Measurements from ENCODE around the gene LIPK. TPM values are rescaled to one million over a fixed set of nuclear protein-coding genes. Genes with fewer than 3 reads are reported as not detected.

Gene LIPK
- total RNA-seq (2016; rRNA removed; fragmentation: Illumina TruSeq; extraction: Trizol), result not detected in 2 replicates
- not detected in 2 replicates for total RNA-seq (2016; cell fraction: cytosol; rRNA removed; fragmentation: Illumina TruSeq; extraction: Trizol; ENCODE audit: low read depth)
- total RNA-seq (2016; cell fraction: insoluble cytoplasmic fraction; rRNA removed; fragmentation: Illumina TruSeq; extraction: Trizol), result not detected in 2 replicates
- total RNA-seq (2016; cell fraction: membrane; rRNA removed; fragmentation: Illumina TruSeq; extraction: Trizol), result not detected in 2 replicates
- not detected in 2 replicates for total RNA-seq (2016; cell fraction: nucleus; rRNA removed; fragmentation: Illumina TruSeq; extraction: Trizol)
- not detected in 2 replicates for polyA plus RNA-seq (2011; rRNA removed)
- polyA plus RNA-seq (2011; cell fraction: cytosol; rRNA removed), result not detected in 2 replicates
- not detected in 2 replicates for polyA plus RNA-seq (2011; cell fraction: nucleus; rRNA removed)
- polyA plus RNA-seq (2012), result not detected in 2 replicates
- polyA plus RNA-seq (2016; cell fraction: cytosol; fragmentation: Illumina TruSeq; extraction: Trizol; ENCODE audit: low read depth), result not detected in 2 replicates
- not detected in 2 replicates for polyA plus RNA-seq (2016; cell fraction: insoluble cytoplasmic fraction; fragmentation: Illumina TruSeq; extraction: Trizol; ENCODE audit: low read depth)
- not detected in 2 replicates for polyA plus RNA-seq (2016; cell fraction: membrane; fragmentation: Illumina TruSeq; extraction: Trizol; ENCODE audit: low read depth)
- polyA plus RNA-seq (2016; cell fraction: nucleus; fragmentation: Illumina TruSeq; extraction: Trizol; ENCODE audit: insufficient read depth, low read depth), result not detected in 2 replicates
- not detected in 2 replicates for polyA minus RNA-seq (2011; rRNA and poly(A)+ RNA removed; ENCODE audit: low replicate concordance)
- polyA minus RNA-seq (2011; cell fraction: cytosol; rRNA and poly(A)+ RNA removed), result not detected in 2 replicates
- not detected in 2 replicates for polyA minus RNA-seq (2011; cell fraction: nucleus; rRNA and poly(A)+ RNA removed)
- Bru-seq, nascent RNA, result not detected
- BruChase-seq, experiment 1, labeled RNA remaining after a 6-hour chase, result not detected
- not detected for BruChase-seq, experiment 2, labeled RNA remaining after a 2-hour chase
- long read RNA-seq, experiment 1, result 0 reads
- long read RNA-seq, experiment 2, result 0 reads

DNA sequence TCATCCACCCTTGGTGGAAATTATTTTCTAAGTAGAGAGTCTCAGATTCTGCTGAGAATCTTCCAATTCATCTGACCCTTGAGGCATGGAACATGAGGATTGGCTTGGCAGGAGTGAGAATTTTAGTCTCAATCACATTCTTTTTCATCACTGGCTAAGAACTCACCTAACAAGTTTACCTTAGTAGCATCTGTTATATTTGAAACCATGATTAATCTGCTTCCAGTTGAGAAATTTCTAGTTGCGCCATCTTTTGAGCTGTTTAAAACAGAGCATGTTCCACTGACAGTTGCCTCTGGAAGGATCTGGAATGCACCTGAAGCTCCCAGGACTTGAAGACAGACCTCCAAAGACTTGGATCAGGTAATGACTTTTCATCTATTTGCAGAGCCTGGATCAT, at the start of gene LIPK:
TSS of gene LIPK (plus strand) at position 292 of the 400 bp plus-strand sequence. CDS start 18,295 bp downstream, outside the sequence.
- in situ Hi-C loops (cut with HindIII; ENCODE audit: extremely low pct_ligation_motif_present, low pct_unique_long_range_greater_than_20kb), result no loop called here

More for the DNA sequence above, at the start of gene LIPK:
- Histone ChIP-seq H3K9me3 (ENCODE audit: low read length) (no peaks in the 10 kb centered on the region), H3K27ac (ENCODE audit: extremely low read length, insufficient read depth, low read length) (no peak within 1 kb of the TSS), H3K4me3 (replicated peaks in 1 of 3; ENCODE audit: insufficient read depth in 1 of 3, low read depth in 2 of 3, low read length in 3 of 3) (no peak within 1 kb of the TSS), H3K36me3 (replicated peaks in 1 of 2; ENCODE audit: control insufficient read depth in 1 of 2, insufficient read depth in 2 of 2, low read length in 2 of 2) (no peaks in the 10 kb centered on the region), H3K4me2 (ENCODE audit: low read depth, low read length) (no peak within 1 kb of the TSS), H3K4me1 (ENCODE audit: insufficient read depth, low read length) (peaks cover 14% of the 10 kb centered on the region), H3K9ac (ENCODE audit: insufficient read depth, low read depth, low read length) (no peak within 1 kb of the TSS), H2AFZ (ENCODE audit: low read length) (no peak within 1 kb of the TSS), H3K27me3 (ENCODE audit: control insufficient read depth in 1 of 2, insufficient read depth in 2 of 2, low read length in 2 of 2) (no peaks in the 10 kb centered on the region), H3K79me2 (ENCODE audit: insufficient read depth, low read length) (no peaks in the 10 kb centered on the region), H4K20me1 (ENCODE audit: insufficient read depth, low read length) (no peaks in the 10 kb centered on the region)
- FAIRE-seq, result no peak
- no peak for DNase-seq (ENCODE audit: low spot score)
- 53% methylated on average over 1 of the region's 1 CpG for WGBS (ENCODE audit: low lambda C conversion rate)
- ChIA-PET POLR2A (no interaction called here), CTCF (ENCODE audit: low intra/inter-chr PET ratio, low total read pairs) (no interaction called here)
- no peak for TF ChIP-seq ZNF782 (CRISPR knock-in tag; IDR thresholded peaks at IDR 0.05; ENCODE audit: borderline replicate concordance)
- no peak for TF ChIP-seq PAX8 (CRISPR knock-in tag; IDR thresholded peaks at IDR 0.05; ENCODE audit: borderline replicate concordance)
- TF ChIP-seq ZZZ3 (CRISPR knock-in tag; IDR thresholded peaks at IDR 0.05; ENCODE audit: borderline replicate concordance), result no peak
- TF ChIP-seq SNAI1 (CRISPR knock-in tag; IDR thresholded peaks at IDR 0.05; ENCODE audit: borderline replicate concordance), result no peak
- TF ChIP-seq KDM1A (CRISPR knock-in tag; IDR thresholded peaks at IDR 0.05), result no peak
- no peak for TF ChIP-seq PLSCR1 (CRISPR knock-in tag; IDR thresholded peaks at IDR 0.05; ENCODE audit: borderline replicate concordance)
- TF ChIP-seq GTF2F1 (IDR thresholded peaks at IDR 0.05; ENCODE audit: low read length), result no peak
- TF ChIP-seq IRF2 (CRISPR knock-in tag; IDR thresholded peaks at IDR 0.05), result no peak
- no peak for TF ChIP-seq NFE2L1 (CRISPR knock-in tag; IDR thresholded peaks at IDR 0.05; ENCODE audit: borderline replicate concordance)
- TF ChIP-seq ZNF674 (CRISPR knock-in tag; IDR thresholded peaks at IDR 0.05; ENCODE audit: low read depth), result no peak
- TF ChIP-seq DMAP1 (CRISPR knock-in tag; IDR thresholded peaks at IDR 0.05), result no peak
- TF ChIP-seq JARID2 (CRISPR knock-in tag; IDR thresholded peaks at IDR 0.05; ENCODE audit: insufficient replicate concordance), result no peak
- TF ChIP-seq, protein P1, sequence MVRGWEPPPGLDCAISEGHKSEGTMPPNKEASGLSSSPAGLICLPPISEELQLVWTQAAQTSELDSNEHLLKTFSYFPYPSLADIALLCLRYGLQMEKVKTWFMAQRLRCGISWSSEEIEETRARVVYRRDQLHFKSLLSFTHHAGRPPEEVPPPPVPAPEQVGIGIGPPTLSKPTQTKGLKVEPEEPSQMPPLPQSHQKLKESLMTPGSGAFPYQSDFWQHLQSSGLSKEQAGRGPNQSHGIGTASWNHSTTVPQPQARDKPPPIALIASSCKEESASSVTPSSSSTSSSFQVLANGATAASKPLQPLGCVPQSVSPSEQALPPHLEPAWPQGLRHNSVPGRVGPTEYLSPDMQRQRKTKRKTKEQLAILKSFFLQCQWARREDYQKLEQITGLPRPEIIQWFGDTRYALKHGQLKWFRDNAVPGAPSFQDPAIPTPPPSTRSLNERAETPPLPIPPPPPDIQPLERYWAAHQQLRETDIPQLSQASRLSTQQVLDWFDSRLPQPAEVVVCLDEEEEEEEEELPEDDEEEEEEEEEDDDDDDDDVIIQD (CRISPR knock-in tag; IDR thresholded peaks at IDR 0.05; ENCODE audit: low read depth), result no peak
- intact Hi-C loops (cut with micrococcal nuclease; ENCODE audit: unreplicated experiment), result no loop called here
- no peak for ATAC-seq
- no TSS peak for BruUV-seq (replicated peaks)

Data from HepG2 (cell line).